Mucosa of descending colon (tissue), 3 donors: ENCODE results near the gene LYSET. TPM values are rescaled to one million over a fixed set of nuclear protein-coding genes. Genes with fewer than 3 reads are reported as not detected.

ENCODE experiments used
- ATAC-seq: fragments of 200-7000 bp; cut with Tn5 transposase; one replicate; pipeline ENCODE4 v1.9.1; 2020; ENCODE audit warnings: mild to moderate bottlenecking, moderate library complexity
- DNase-seq, 3 donors: peaks; one replicate each; pipeline ENCODE4 v3.0.0-alpha.2; 2020
- H3K36me3 ChIP-seq: fragments of 200-600 bp; one replicate; pipeline ENCODE4 v1.8.0; 2021; ENCODE audit warnings: low read depth, mild to moderate bottlenecking
- H3K4me1 ChIP-seq: fragments of 200-600 bp; one replicate; pipeline ENCODE4 v1.8.0; 2021; ENCODE audit warnings: low read depth, mild to moderate bottlenecking
- H3K4me3 ChIP-seq: fragments of 200-600 bp; one replicate; pipeline ENCODE4 v1.8.0; 2021; ENCODE audit warnings: mild to moderate bottlenecking
- H3K9me3 ChIP-seq: fragments of 200-600 bp; one replicate; pipeline ENCODE4 v1.8.0; 2021; ENCODE audit warnings: mild to moderate bottlenecking
- CTCF ChIP-seq: fragments of 200-600 bp; IDR thresholded peaks from one replicate; pipeline ENCODE4 v1.8.0; 2022; ENCODE audit warnings: antibody characterized with exemption, mild to moderate bottlenecking
- intact Hi-C, 2 donors: fragments of 100-400 bp; cut with DNase I in 1 of 2; cut with micrococcal nuclease in 1 of 2; formaldehyde crosslinking; loops; one replicate each; pipeline versions ENCODE4 v1.11.0 to v1.11.1; 2022; cut with DNase I, micrococcal nuclease
- total RNA-seq, 3 donors: library from RNA; stranded (reverse); fragmentation: NEBNext Ultra II Directional in 2 of 3; extraction: Animal tissue kit (Norgen Biotek cat#: 25700) in 2 of 3; gene quantifications; one replicate each; pipeline versions ENCODE4 v1.2.1 to v1.2.4, GENCODE V29; 2021 to 2023
- donor health status: DM: no; HTN: no; CAD: no; lungs with moderate emphysema.
- donor health status: DM: no; HTN: no; CAD: no.
- donor health status: DM: no; HTN: yes; CAD: no.

LYSET gene
- total RNA-seq, 3 donors from 2014 or later, result 29.0 to 35.0 (median 33.2) TPM

- ATAC-seq (no peak), DNase-seq (no peak)
- H3K36me3 ChIP-seq, result no peaks in the 10 kb centered on the region
- H3K4me3 ChIP-seq, result no peak overlapping the region
- no peak for TF ChIP-seq CTCF
- H3K4me1 ChIP-seq, result peaks cover 5% of the 10 kb centered on the region
- intact Hi-C loops, result no loop called here
- H3K9me3 ChIP-seq, result no peaks in the 10 kb centered on the region
Measured at GRCh38 chr14:93175492-93175891, 9.6 kb upstream of the LYSET start.

- DNase-seq (peak in 1 of 3 donors; percentile 35), ATAC-seq (no peak)
- Histone ChIP-seq H3K4me1 (peaks cover 16% of the 10 kb centered on the region), H3K4me3 (peak overlapping the region; percentile 78), H3K9me3 (no peaks in the 10 kb centered on the region), H3K36me3 (no peaks in the 10 kb centered on the region)
- TF ChIP-seq CTCF, result no peak
- intact Hi-C loops, result no loop called here
Measured at GRCh38 chr14:93183596-93184317, 1.4 kb upstream of the LYSET start.

- Histone ChIP-seq H3K4me3 (peak overlapping the region; percentile 78), H3K36me3 (no peaks in the 10 kb centered on the region), H3K9me3 (no peaks in the 10 kb centered on the region), H3K4me1 (peaks cover 16% of the 10 kb centered on the region)
- no peak for TF ChIP-seq CTCF
- no peak for DNase-seq
- no peak for ATAC-seq
- intact Hi-C loops, result no loop called here
Measured at GRCh38 chr14:93185349-93185720, 218 bp downstream of the LYSET start.

- intact Hi-C loops, result no loop called here
- H3K4me3 ChIP-seq, result no peak overlapping the region
- DNase-seq, result no peak
- ATAC-seq, result no peak
- no peaks in the 10 kb centered on the region for H3K36me3 ChIP-seq
- H3K4me1 ChIP-seq, result peaks cover 16% of the 10 kb centered on the region
- no peak for TF ChIP-seq CTCF
- H3K9me3 ChIP-seq, result no peaks in the 10 kb centered on the region
Measured at GRCh38 chr14:93186466-93186865, 1.3 kb downstream of the LYSET start.

- Histone ChIP-seq H3K4me1 (peaks cover 16% of the 10 kb centered on the region), H3K36me3 (no peaks in the 10 kb centered on the region), H3K9me3 (no peaks in the 10 kb centered on the region), H3K4me3 (no peak overlapping the region)
- no peak for ATAC-seq
- no peak for DNase-seq
- TF ChIP-seq CTCF, result no peak
- intact Hi-C loops, result no loop called here
Measured at GRCh38 chr14:93186956-93187355, 1.8 kb downstream of the LYSET start.
